ENCODE measurements around the gene CTDSP2. TPM values are rescaled to one million over a fixed set of nuclear protein-coding genes. Genes with fewer than 3 reads are reported as not detected.

CTDSP2 gene
- total and polyA plus RNA-seq, 2 donors (not counting 3 experiments of a cell fraction or from before 2014, with no cell fraction given): 142 to 146 TPM

DNA sequence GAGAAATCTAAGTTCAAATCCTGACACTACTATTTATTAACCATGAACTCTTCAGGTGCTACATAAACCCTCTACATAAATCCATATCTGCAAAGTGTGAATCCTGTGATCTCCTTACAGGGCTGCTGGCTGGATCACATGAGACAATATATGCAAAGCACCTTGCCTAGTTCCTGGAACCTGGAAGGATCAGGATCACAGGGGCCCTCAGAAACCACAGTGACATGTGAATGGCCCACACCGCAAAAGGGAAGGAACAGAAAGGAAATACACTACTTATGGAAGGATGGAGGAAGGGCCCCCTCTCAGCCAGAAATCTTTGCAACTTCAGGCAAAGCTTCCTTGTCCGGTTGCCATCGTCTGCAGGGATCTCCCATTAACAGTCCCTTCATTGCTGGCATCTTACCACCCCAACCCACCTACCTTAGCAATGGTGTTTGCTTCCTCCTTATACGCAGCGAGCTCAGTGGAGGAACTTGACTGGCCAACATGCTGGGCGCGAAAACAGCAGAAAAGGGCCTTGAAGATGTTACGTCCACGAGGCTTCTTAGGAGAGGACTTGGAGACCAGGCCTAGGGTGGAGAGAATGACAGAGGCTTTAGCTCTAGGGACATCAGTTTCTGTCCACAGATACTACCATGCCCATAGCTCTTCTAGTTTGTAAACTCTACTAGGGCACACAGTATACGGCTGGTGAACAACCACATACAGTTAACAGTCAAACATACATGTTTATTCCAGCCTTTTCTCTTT lies 17.3 kb downstream of the CTDSP2 start:
- intact Hi-C loops (cut with micrococcal nuclease) (no loop called here), dilution Hi-C loops (cut with MboI; ENCODE audit: extremely low pct_ligation_motif_present, low sequenced_read_pairs) (no loop called here)
- peaks cover 27 to 41% of the 10 kb centered on the region in 2 experiments for H3K36me3 ChIP-seq (ENCODE audit: control insufficient read depth in 2 of 2, extremely low read depth in 1 of 2, insufficient read depth in 2 of 2, low read length in 2 of 2)
- H3K79me2 ChIP-seq (ENCODE audit: control insufficient read depth, insufficient read depth, low read length): peaks cover 47% of the 10 kb centered on the region
- CTCF ChIA-PET: interaction anchor here (1.1 to 10.9 kb wide), 5 partner anchors 8 to 79 kb away, joined by 3 to 139 read pairs (median 5); no protein-coding TSS in a partner anchor
- peaks cover 12% of the 10 kb centered on the region for H3K4me1 ChIP-seq (ENCODE audit: control insufficient read depth, extremely low read depth, insufficient read depth, low read length)
- BruUV-seq (replicated peaks): no TSS peak
- H3K9me1 ChIP-seq (replicated peaks; ENCODE audit: control insufficient read depth, extremely low read depth, insufficient read depth, low read length): no peaks in the 10 kb centered on the region
- H3K27ac ChIP-seq (ENCODE audit: insufficient read depth, low read depth, low read length): no peak overlapping the region
- no peak overlapping the region for H2AFZ ChIP-seq (ENCODE audit: low read depth, low read length)
- no peaks in the 10 kb centered on the region for H3K9me3 ChIP-seq (replicated peaks; ENCODE audit: control insufficient read depth, insufficient read depth, low read length)
- no peak overlapping the region for H3K9ac ChIP-seq (replicated peaks; ENCODE audit: extremely low read depth, insufficient read depth, low read length)
- no peak overlapping the region for H3K4me3 ChIP-seq (replicated peaks in 1 of 3; ENCODE audit: insufficient read depth in 1 of 3, low read depth in 1 of 3, low read length in 3 of 3)
- H3K4me2 ChIP-seq (ENCODE audit: insufficient read depth, low read length): no peak overlapping the region
- no peak for DNase-seq (ENCODE audit: low read depth, low spot score)
- no peak for FAIRE-seq
- H3K27me3 ChIP-seq (ENCODE audit: control insufficient read depth in 2 of 2, insufficient read depth in 2 of 2, low read length in 2 of 2): no peaks in the 10 kb centered on the region
- TF ChIP-seq JUN (IDR thresholded peaks at IDR 0.05; ENCODE audit: borderline replicate concordance, insufficient read depth, insufficient read length, low read depth) (no peak), GATA2 (IDR thresholded peaks at IDR 0.05; ENCODE audit: insufficient read depth, insufficient read length, low read depth, low read length) (no peak), FOS (IDR thresholded peaks at IDR 0.05; ENCODE audit: borderline replicate concordance, insufficient read depth, low read length) (no peak), MYC (IDR thresholded peaks at IDR 0.05; ENCODE audit: low read depth, low read length) (no peak), POLR2A (IDR thresholded peaks at IDR 0.05; ENCODE audit: low read depth, low read length) (no peak), EZH2 (IDR thresholded peaks at IDR 0.05; ENCODE audit: borderline replicate concordance, low read depth, low read length, severe bottlenecking) (no peak), POLR2AphosphoS5 (IDR thresholded peaks at IDR 0.05; ENCODE audit: insufficient read depth, low read depth, low read length) (no peak)
- TF ChIP-seq, protein P1, sequence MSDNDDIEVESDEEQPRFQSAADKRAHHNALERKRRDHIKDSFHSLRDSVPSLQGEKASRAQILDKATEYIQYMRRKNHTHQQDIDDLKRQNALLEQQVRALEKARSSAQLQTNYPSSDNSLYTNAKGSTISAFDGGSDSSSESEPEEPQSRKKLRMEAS (IDR thresholded peaks at IDR 0.05; ENCODE audit: insufficient read depth, insufficient read length): no peak
- TF ChIP-seq, protein P2, sequence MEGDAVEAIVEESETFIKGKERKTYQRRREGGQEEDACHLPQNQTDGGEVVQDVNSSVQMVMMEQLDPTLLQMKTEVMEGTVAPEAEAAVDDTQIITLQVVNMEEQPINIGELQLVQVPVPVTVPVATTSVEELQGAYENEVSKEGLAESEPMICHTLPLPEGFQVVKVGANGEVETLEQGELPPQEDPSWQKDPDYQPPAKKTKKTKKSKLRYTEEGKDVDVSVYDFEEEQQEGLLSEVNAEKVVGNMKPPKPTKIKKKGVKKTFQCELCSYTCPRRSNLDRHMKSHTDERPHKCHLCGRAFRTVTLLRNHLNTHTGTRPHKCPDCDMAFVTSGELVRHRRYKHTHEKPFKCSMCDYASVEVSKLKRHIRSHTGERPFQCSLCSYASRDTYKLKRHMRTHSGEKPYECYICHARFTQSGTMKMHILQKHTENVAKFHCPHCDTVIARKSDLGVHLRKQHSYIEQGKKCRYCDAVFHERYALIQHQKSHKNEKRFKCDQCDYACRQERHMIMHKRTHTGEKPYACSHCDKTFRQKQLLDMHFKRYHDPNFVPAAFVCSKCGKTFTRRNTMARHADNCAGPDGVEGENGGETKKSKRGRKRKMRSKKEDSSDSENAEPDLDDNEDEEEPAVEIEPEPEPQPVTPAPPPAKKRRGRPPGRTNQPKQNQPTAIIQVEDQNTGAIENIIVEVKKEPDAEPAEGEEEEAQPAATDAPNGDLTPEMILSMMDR (IDR thresholded peaks at IDR 0.05; ENCODE audit: extremely low read depth in 1 of 2, insufficient read depth in 1 of 2, low read depth in 1 of 2, low read length in 2 of 2): no peak
- H4K20me1 ChIP-seq (replicated peaks; ENCODE audit: control insufficient read depth, extremely low read depth, insufficient read depth, low read length): peaks cover 10% of the 10 kb centered on the region
- POLR2A ChIA-PET: no interaction called here
